HG03520 (cell line): Measurements from ENCODE around the gene MMAB.

ENCODE experiments used
- ATAC-seq: cut with Tn5 transposase; IDR thresholded peaks from one replicate; pipeline ENCODE4 v1.9.1; 2021; ENCODE audit warnings: mild to moderate bottlenecking, moderate library complexity; ENCODE audit not compliant: unreplicated experiment

The MMAB gene

DNA sequence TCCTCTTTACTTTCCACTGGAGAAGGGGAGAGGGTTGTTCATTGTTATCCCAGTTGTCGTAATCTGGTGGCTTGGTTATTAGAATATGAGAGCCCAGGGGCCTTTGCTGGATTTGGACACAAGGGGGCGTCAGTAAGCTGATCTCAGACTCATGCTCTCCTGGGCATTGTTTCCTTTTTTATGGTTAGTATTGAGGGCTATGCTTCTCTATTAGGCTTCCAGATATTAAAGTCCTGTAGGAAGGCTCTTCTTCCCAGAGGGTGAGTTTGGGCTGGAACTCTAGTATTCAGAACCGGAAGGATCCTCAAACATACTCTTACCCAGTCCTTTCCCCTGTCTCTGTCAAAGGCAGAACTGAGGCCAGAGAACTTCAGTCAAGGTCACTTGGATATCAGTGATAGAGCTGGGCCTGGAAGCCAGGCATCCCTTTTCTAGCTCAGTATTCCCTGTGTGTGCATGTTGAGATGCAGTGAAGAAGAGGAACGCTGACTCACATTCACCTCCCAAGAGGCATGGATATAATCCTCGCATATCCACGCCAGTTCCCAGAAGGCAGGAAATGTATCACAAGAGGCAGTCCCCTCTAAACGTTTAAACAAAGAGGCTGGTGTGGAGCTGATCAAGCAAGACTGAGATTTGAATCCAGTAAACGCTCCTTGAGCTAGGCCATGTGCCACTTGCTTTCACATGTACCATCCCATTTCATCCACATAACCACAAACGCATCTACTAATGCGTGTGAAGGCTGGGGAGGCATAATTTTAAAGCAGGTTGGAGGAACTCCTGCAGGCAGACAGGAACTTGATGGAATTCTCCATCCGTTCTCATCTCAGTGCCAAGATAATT, 54.3 kb downstream of the MMAB start:
- ATAC-seq = no peak

DNA sequence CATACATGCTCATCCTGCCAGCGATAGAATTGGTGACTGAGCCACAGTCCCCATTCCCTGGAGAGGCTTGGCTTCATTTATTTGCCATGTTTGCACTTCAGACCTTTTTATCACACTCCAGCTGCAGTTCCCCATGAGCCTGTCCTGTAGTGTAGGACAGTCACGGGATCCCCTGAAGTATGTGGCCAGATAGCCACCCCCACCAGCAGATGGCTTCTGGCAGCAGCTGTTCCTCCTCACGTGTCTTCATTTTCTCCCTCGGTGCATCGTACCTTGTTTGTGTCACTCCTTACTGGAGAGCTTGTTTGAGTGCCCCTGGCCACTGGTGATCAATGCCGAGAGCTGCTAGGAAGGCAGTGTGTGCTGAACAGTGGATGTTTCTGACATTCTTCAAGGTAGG, 55.7 kb downstream of the MMAB start:
- no peak for ATAC-seq

DNA sequence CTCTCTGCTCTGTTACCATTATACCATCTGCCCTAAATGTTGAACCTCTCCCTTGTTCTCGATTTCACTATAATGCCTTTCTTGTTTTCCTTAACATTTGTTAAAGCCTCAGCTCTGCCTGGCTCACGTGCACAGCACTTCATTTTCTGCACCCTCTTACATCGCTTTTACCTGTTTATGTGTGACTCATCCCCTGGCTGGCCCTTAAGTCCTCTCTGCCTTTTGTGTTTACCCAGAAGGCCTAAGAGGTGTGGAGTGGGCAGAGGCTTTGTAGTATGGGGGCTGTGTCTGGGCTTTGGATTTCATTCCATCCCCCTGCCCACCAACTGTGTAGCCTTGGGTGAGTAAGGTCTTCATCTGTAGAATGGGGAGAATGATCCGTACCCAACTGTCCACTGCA, 59.3 kb downstream of the MMAB start:
- no peak for ATAC-seq

DNA sequence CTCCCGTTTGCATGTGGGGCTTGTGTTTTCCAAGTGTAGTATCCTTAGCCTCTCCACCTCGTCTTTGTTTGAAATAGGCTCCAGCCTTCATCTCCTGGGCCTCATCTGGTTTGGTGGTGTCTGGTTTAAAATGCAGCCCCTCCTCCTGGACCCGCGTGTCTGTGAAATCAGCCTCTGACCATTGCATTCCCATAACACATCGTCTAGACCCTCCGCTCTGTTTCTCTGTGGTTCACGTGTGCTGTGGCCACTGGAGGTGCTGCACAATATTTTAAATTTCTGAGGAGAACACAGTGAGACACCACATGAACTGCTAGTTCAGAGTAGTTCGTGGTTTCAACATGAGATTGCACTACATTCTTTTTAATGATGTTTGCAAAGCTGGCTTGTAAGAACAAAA, 60.3 kb downstream of the MMAB start:
- no peak for ATAC-seq

DNA sequence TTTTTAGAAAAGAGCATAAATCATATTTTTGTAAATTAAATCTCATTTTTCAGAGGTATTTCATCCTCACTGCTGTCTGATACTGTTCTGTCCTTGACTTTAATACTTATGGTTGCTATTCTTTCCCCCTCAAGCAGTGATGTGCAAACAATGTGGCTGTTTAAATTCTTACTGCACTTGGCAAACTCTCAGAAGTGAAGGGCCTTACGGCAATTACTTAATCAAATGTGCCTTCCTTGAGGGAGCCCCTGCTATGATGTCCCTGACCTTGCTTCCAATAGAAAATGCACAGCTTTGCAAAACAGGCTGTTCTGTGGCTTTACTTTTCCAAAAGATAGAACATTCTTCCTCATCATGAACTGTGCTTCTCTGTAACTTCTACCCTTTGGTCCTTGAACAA, 60.7 kb downstream of the MMAB start:
- no peak for ATAC-seq

DNA sequence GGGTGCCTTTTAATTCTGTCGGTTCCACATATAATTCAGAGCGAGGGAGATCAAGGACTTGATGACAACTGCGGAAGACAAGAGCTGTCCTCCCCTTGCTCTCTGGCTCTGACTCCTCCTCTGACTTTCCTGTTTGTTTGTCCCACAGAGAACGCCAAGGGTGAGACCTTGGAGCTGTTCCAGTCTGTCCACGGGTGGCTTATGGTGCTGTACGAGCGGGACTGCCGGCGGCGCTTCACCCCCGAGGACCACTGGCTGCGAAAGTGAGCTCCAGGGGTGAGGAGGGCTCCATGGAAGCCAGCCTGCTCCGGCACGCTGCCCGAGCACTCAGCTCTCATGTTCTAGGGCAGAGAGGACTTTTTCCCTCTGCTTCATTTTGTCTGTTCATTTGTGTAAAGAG, 63.1 kb downstream of the MMAB start:
- no peak for ATAC-seq

DNA sequence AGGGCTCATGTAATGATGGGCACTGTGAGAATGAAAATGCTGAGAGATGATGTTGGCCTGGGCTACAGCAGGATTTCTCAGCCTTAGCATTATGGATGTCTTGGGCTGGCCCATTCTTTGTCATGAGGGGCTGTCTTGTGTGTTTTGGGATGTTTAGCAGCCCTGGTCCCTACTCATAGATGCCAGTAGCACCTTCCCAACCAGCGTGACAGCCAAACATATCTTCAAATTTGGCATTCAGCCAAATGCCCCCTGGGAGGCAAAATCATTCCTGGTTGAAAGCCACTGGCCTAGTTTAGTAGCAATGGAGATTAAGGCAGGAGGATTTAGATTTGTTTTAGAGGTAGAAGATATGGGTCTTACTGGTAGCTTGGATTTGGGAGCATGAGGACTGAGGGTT, 69.2 kb downstream of the MMAB start:
- ATAC-seq = no peak
